NCI-H345 treated with DMSO at 0.1 percent for 48 hours (cell line): Measurements from ENCODE around the gene BRF1.

Source experiments
- DNase-seq: peaks from one replicate; lab custom pipeline; 2025; ENCODE audit not compliant: unreplicated experiment; lab: John Stamatoyannopoulos, UW

BRF1 gene

DNA sequence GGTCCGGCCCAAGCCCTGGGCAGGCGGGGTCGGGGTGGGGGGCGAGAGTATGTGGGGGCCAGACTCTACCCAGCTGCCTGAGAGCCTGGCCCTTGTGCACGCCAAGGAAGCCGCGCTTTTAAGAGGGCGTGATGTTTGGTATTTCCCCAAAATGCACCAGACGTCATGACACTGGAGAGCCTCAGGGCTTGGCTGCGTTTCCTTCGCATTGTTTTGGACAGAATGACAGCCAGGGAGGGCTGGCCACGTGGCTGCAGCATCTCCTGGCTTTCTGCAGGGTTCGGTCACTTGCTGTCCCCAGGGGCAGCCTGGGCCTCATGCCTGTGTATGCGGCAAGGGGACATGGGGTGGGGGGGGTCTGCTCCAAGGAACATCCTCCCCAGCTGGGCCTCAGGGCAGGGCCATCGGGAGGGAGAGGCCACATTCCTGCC is 103.6 kb downstream of the BRF1 start:
- DNase-seq = no peak

DNA sequence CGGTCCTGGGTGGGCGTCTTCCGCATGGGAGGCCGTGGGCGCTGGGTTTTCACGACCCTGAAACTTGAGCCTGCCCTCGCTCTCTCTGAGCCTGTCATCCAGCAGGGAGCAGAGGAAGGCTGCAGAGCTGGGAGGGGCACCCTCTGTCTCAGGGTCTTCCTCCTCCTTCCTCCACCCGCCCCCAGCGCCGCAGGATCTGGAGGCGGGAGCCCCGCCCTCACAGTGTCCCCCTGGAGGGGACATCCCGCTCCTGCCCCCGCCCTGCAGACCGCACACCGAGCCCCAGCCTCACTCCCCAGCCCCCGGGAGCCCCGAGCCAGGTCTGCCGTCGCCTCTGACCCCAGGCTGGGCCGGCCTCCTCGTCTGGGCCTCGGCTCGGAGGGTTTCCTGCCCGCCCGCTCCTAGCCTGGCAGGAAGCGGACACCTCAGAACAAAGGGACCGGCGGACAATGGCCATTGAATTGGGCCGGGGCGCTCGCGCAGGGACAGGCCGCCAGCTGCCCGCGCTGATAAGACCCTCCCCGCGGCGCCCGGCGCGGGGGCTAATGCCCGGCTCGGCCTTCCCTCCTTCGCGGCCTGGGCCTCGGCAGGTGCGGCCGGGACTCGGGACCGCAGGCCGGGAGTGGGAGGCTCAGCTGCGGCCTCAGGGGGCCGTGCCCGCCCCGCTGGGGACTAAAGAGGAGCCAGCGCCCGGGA is 104.4 kb downstream of the BRF1 start:
- no peak for DNase-seq

DNA sequence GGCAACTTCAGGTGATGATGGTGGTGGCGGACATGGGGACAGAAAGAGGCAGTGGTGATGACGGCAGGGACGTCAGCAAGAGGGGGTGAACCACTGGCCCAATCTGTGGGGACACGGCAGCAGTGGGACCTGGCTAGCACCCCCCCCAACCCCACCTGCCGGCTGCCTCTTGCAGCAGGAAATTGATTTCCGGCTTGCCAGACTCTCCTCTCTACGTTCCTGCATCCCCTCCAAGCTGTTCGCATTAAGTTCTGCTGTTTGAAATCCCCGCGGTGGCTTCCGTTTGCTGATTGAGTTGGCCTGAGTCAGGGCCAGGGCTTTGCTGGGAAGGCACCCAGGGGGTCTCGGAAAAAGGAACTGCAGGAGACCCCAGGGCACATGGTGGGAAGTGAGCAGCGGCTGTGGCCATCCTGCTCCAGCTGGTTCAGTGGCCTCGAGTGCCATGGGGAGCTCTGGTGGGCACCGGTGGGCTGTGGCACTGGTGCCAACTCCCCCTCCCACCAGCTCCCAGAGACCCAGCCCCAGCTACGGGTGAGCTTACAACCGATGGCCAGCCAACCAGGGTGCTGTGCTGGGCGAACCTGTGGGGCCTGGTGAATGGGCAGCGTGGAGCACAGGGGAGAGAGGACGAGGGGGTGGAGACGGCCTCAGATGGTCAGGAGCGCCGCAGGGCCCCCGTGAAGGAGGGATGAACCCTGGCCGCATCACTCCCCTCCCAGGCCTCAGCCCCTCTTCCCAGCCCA is 105.1 kb downstream of the BRF1 start:
- no peak for DNase-seq

DNA sequence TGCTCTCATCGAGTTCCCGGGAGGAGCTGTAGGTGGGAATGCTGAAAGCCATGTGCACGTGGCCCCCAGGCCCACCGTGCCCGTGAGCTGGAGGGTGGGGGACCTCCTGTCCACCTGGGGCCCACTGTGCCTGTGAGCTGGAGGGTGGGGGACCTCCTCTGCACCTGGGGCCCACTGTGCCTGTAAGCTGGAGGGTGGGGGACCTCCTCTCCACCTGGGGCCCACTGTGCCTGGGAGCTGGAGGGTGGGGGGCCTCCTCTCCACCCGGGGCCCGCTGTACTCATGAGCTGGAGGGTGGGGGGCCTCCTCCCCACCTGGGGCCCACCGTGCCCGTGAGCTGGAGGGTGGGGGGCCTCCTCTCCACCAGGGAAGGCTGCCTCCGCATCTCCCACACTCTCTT is 105.8 kb downstream of the BRF1 start:
- DNase-seq = no peak

DNA sequence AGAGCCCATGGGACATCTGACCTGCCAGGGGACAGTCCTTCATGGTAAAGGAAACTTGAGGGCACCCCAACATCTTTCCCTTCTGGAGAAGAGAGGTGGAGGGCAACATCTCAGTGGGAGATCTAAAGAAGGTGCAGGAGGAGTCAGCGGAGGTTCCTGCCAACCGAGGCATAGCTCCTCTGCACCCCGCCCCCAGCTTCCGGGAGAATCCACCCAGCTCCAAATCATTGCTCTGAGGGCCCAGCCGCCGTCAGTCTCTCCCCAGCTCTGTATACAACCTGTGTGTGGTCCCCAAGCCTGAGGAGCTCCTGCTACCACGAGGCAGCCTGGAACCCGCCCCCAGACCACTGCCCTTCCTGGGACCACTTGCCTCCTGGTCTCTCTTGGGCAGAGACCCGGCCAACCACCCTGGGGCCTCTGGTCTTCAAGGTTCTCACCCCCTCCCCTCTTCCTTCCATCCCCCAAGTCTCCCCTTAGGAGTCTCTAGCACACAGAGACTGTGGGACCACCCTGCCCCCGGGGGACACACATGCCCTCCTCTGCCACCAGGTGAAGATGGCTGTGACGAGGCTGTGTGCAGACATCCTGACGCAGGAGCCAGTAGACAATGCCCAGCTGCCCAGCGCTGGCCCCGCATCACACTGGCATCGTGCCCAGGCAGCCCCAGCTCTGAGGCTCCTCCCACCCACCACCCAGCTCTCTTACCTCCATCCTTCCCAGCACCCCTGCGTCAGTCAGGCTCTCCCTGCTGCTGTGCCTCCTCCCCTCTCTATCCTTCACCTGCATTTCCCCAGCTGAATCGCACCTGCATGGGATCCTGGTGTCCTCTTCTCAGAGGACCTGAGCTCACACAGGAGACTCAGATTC is 106.7 kb downstream of the BRF1 start:
- DNase-seq = peak; percentile 86

DNA sequence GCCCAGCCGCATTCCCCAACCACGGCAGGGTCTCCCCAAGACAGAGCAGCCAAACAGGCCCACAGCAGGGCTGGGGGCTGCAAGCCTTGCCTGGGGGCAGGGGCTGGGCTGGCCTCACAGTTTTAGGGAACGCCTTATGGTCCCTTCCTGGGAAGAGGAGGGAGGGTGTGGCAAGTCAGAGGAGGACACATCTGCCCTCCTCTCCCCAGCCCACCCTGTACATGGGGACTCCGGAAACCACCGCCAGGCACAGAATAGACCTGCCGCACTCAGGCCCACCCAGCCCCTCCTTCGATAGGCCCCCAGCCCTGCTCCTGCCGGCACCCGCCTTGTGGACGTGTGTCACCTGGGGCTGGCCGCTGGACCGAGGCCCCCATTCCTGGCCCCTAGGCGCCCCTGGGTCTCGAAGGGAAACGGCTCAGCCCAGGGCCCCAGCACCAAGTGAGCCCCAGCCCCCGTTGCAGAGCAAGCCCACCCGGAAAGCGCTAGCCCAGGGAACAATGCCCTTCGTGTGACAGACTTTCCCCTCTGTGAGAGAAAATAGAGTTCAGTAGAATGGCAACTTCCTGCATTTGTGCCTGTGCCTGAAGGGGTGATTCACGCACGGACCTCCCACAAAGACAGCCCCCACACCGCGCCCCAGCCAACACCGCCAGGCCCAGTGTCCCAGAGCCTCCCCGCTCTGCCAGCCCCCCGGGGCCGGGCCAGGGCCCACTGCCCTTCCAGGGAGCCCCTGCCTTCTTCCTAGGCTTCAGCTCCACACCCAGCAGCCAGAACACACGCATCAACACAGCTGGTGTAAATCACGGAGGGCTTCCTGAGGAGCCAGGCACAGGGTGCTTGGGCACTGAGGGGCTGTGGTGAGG is 107.7 kb downstream of the BRF1 start:
- DNase-seq = no peak

DNA sequence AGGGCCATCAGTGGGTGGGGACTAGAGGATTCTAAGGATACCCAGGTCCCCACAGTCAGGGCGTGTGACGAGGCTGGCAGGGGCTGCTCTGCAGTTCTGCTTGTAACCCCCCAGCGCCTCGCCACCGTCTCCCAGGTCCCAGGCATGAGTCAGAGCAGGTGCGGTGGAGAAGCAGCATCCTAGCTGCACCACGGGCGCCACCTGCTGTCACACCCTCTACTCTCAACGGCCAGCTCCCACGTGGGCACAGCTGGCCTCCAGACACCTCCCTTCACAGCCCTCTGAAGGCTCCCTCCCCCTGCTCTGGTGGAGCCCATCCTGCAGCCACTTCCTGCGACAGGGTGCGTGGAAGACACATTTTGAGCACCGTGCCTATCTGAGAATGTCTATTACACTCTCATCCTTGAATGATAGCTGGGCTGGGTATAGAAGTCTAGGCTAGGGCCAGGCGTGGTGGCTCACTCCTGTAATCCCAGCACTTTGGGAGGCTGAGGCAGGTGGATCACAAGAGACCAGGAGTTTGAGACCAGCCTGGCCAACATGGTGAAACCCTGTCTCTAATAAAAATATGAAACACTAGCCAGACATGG is 112.8 kb downstream of the BRF1 start:
- DNase-seq = no peak

DNA sequence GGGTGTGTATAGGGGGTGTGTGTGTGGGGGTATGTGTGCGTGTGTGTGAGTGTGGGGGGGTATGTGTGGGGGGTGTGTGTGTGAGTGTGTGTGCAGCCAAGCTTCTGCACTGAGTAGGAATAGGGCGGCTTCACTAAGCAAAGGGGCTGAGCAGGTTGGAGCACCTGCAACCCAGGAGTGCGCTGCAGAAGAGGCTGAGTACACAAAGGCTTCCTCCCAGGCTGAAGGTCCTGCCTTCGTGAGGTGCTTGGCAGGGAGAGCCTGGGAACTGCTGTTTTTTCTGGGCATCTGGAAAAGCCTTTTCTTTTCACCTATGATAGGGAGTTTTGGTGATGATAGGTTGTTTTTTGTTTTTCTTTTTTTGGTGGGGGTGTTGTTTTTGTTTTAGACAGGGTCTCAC is 113.7 kb downstream of the BRF1 start:
- DNase-seq = peak; percentile 64

DNA sequence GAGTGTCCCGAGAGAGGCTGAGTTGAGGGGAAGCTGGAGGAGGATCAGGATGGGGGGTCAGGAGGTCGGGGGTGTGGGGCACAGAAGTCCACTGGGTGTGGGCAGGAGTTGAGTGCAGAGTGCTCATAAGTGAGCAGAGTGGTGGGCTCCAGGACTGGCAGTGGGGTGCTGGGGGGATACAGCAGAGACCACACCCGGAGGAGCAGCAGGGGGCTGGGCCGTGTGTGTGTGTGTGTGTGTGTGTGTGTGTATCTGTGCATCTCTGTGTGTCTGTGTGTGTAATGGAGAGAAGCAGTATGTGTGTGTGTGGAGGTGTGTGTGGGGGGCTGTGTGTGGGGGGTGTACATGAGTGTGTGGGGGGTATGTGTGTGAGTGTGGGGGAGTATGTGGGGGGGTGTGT is 114.8 kb downstream of the BRF1 start:
- DNase-seq = no peak

DNA sequence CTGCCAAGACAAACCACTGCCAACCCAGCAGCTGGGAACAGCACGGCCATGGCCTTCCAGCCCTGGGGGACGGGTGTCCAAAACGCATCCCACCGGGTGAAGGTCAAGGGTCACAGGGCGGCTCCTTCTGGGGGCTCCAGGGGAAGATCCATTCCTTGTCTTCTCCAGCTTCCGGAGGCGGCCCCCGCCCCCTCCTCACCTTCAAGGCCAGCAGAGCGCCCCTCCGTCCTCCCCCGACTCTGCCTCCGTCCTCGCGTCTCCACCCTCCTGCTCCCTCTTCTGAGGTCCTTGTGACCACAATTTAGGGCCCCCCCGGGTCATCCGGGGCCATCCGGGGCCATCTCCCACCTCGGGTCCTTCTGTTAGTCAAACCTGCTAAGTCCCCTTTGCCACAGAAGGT is 115.8 kb downstream of the BRF1 start:
- no peak for DNase-seq

DNA sequence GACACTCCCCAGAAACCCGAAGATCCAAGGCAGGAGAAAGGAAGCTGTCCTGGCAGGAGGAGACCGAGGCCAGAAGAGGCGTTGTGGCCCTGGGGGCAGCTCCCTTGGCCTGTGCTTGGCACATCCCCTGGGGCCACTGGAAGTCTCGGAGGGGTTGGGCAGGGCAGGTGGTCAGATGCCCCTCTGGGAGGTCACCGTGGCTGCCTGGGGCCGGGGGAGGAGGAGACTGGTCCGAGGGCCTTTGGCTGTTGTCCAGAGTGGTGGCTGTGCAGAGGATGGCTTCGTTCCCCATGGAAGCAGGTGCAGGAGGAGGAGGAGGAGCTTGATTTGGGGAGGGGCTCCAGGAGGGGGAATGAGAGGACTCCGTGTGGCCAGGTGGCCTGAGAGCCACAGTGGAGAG is 116.3 kb downstream of the BRF1 start:
- DNase-seq = no peak

DNA sequence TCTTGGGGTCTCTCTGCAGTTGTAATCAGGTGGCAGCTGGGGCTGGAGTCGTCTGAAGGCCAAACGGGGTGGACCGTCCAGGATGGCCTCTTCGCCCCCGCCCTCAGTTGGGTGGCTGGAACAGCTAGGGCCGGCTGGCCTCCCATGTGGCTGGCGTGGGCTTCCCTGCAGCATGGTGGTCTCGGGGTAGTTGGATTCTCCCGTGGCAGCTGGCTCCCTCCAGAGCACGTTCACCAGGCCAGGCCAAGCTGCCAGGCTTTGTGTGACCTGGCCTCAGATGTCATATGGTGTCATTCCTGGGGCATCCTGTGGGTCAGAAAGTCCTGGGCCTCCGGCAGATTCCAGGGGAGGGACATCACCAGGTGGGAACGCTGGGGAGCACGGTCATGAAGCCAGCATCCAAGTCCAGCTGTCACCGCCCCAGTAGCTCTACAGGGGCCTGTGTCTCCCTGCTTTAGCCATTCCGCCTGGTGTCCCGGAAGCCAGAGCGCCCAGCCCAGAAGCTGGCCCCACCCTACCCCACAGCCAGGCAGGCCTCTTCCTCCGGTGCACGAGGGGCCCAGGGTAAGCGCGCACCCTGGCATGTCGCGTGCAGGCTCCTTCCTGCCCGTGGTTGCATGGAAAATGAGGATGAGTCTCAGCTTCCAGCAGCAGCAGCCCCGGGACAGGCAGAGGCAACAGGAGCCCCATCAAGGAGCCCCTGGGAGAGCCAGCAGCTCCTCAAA is 118.3 kb downstream of the BRF1 start:
- no peak for DNase-seq

DNA sequence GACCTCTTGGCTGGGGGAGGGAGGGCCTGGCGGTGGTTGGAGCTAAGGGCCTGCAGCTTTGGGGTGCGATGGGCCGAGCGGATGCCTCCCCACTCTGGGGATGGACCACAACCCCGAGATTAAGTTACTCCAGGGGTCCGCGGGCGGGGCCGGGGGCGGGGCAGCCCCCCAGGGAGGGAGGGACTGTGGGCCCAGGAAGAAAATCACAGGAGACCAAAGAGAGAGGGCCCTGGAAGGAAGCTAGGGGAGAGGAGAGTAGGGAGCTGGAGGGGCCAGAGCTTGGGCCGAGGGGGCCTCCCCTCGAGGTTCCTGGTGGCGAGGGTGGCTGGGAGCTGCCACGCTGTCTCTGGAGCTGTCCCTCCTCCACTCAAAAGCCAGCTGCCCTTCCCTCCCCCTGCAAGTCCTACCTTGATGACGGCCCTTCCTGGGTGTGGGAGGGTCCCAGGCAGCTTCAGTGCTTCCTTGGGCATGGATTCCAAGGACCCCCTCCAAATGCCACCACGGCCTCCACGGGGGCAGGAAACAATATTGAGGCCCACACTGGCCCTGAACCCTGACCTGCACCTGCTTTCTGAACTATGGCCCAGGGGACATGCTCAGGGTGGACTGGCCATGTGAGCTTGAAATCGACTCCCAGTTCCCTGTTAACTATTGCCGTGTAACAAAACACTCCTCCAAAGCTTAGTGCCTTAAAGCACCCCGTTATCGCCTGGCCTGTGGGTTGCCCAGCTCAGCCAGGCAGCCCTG is 119.1 kb downstream of the BRF1 start:
- no peak for DNase-seq

DNA sequence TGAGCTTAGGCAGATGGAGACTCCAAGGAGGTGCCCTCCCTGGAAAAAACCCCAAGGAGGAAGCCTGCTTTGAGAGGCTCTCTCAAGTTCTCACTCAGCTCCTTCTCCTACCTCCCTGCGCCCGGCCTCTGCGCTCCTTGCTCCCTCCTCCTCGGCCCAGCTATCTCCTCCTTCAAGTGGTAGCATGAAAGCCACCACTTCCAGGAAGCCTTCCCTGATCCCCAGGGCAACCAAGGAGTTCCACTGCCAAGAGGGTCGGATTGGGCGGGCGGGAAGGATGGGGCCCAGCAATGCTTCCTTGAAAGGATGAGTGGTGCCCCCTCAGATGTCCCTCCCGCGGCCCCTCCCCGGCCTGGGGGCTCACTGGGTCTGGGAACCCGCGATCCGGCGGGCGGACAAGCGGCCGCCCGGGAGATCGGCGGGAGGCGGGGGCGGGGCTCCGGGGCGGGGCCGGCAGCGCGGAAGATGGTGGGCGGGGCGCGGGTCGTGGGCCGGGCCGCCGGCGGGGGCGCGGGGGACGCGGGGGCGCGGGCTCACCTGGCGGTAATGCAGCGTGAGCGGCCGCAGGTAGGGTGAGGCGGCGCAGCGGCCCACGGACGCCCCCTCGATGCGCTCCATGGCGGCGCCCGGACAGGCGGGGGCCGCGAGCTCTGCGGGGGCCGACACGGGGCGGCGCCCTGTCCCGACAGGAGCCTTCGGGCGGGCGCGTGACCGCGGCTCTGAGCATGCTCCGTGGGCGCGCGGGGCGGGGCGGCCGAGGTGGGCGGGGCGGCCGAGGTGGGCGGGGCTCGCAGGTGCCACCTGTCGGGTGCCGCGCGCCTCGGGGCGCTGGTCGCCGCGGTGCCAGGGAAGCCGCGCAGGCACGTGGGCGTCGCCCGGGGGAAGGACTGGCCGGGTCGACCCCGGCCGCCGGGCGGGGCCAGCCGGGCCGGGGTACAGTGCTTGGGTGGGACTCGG is 119.9 kb downstream of the BRF1 start, which contains the start of gene NUDT14:
Gene NUDT14, minus strand, starts transcription at position 721 of the 957 bp plus-strand sequence. Its CDS starts 103 bp downstream, at position 618.
- DNase-seq = no peak

DNA sequence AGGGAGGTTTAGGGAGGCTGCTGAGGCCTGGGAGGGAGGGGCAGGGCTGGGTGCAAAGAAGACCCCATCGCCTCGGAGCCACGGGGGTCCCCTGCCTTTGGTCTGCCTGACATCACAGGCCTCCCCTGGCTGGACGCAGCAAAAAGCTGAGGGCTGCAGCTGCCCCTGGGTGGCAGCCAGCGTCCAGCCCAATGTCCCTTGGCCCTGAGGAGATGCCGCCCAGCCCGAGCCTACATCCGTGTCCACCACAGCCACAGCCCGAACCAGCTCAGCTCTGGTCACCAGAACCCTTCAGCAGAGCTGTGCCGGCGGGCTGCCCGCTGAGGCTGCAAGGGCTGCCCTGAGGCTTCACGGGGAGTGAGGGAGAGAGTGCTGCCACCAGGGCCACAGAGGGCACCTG is 121.6 kb downstream of the BRF1 start:
- DNase-seq = no peak

DNA sequence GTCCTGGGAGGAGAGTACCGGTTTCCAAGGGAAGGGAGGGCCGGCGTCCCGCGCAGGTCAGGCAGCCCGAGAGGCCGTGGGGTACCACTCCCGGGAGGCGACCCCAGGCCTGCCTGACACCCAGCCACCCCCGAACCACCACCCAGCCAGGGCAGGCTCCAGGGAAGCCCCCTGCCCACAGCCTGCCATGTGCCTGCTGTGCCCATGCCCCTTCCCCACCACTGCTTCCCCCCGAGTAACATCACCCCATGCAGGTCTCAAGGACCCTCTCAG is 122.0 kb downstream of the BRF1 start:
- DNase-seq = no peak

DNA sequence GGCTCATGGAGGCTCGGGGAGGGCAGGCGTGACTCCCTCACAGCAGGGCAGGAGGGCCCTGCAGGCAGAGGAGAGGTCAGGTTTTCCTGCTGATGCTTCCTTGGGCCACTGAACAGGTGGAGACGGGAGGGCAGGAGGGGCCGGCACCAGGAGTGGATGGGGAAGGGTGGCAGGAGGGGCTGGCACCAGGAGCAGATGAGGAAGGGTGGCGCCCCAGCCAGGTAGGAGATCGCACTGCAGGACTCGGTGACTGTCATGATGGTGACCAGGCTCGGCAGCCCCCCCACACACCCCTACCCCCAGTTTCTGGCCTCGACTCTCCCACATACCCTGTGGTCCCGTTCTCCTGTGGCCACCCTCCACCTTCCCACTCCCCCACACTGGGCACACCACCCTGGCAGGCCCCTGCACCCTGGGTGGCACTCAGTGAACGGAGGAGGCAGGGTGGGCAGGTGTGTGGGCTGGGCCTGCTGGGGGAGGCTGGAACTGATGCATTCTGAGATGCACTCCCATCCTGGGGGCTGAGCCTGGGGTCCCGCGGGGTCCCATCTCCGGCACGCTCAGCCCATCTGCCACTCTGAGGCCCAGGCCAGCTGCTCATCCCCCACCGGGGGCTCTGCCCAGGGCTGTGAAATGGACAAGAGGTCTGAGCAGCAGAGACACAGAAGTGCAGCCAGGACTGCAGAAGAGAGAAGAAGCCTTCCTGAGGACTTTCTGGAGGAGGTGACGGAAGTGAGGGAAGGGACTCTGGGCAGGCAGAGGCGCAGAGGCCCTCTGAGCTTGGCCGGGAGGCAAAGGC is 122.5 kb downstream of the BRF1 start:
- DNase-seq = no peak
